Measurements from ENCODE around the gene CNTNAP2. TPM values are rescaled to one million over a fixed set of nuclear protein-coding genes. Genes with fewer than 3 reads are reported as not detected.

The CNTNAP2 gene
- total and polyA plus RNA-seq, 11 donors = 0.01 to 2.6 (median 0.31) TPM; not detected in 3

- Histone ChIP-seq H3K27me3 (no peaks in the 10 kb centered on the region), H3K27ac (no peak overlapping the region), H3K36me3 (no peaks in the 10 kb centered on the region), H3K4me3 (no peak overlapping the region), H3K9me3 (no peaks in the 10 kb centered on the region), H3K4me1 (no peaks in the 10 kb centered on the region)
- TF ChIP-seq, protein P1, sequence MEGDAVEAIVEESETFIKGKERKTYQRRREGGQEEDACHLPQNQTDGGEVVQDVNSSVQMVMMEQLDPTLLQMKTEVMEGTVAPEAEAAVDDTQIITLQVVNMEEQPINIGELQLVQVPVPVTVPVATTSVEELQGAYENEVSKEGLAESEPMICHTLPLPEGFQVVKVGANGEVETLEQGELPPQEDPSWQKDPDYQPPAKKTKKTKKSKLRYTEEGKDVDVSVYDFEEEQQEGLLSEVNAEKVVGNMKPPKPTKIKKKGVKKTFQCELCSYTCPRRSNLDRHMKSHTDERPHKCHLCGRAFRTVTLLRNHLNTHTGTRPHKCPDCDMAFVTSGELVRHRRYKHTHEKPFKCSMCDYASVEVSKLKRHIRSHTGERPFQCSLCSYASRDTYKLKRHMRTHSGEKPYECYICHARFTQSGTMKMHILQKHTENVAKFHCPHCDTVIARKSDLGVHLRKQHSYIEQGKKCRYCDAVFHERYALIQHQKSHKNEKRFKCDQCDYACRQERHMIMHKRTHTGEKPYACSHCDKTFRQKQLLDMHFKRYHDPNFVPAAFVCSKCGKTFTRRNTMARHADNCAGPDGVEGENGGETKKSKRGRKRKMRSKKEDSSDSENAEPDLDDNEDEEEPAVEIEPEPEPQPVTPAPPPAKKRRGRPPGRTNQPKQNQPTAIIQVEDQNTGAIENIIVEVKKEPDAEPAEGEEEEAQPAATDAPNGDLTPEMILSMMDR (IDR thresholded peaks at IDR 0.05) = no peak
- no peak for TF ChIP-seq POLR2A (IDR thresholded peaks at IDR 0.05)
- WGBS, 4 donors = 66 to 72% (median 68%) methylated on average over 9 of the region's 9 CpGs
- ATAC-seq = no peak
- no peak for DNase-seq
- intact Hi-C loops (cut with DNase I) = no loop called here
Measured at GRCh38 chr7:146216396-146217041, 99.9 kb downstream of the CNTNAP2 start.

DNA sequence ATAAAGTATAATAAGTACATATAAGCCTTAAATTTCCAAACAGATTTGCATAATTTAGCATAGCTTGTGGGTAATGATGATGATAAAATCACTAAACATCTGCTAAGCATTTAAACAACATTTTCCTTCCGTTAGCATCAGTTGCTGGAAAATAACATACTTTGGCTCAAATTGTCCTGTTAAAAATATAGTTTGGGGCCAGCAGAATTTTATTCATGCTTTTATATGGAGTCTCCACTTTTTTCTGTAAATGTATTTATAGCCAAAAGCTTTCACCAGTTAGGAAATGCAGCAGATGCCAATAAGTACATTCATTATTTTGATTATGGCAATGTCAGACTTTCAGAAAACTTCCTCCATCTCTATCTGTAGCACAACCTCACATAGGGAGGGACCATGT, 107.2 kb downstream of the CNTNAP2 start:
- H3K9me3 ChIP-seq = no peaks in the 10 kb centered on the region
- no peak for ATAC-seq
- H3K4me3 ChIP-seq = no peak overlapping the region
- no peaks in the 10 kb centered on the region for H3K27me3 ChIP-seq
- DNase-seq = no peak
- H3K4me1 ChIP-seq = no peaks in the 10 kb centered on the region
- intact Hi-C loops (cut with DNase I) = no loop called here
- no peaks in the 10 kb centered on the region for H3K36me3 ChIP-seq
- TF ChIP-seq, protein P1 (IDR thresholded peaks at IDR 0.05) = no peak
- TF ChIP-seq POLR2A (IDR thresholded peaks at IDR 0.05) = no peak
- no peak overlapping the region for H3K27ac ChIP-seq
- WGBS, 4 donors = 68 to 79% (median 76%) methylated on average over 1 of the region's 1 CpG

GRCh38 chr7:146232604-146233003, 116.0 kb downstream of the CNTNAP2 start:
- intact Hi-C loops (cut with DNase I) = no loop called here
- no peak for ATAC-seq

DNA sequence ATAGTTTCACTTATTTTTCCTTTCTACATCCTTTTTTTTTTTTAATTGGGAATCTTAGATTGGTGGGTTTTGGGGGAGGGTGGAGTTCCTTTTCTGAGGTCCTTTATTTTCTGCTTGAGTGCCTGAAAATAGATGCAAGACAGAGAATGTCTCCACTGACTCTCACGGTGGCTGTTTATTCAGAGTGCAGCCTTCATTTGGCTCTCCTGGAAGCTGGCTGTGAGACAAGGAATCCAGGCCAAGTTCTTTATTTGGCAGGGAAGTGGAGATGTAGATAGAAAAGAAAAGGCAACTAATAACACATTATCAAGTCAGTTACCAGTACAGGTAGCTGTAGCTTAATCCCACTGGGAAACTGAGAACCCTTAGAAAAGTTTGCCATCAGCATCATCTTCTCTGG, 118.6 kb downstream of the CNTNAP2 start:
- intact Hi-C loops (cut with DNase I) = no loop called here
- Histone ChIP-seq H3K4me3 (no peak overlapping the region), H3K27me3 (no peaks in the 10 kb centered on the region), H3K4me1 (no peaks in the 10 kb centered on the region), H3K36me3 (no peaks in the 10 kb centered on the region), H3K27ac (no peak overlapping the region), H3K9me3 (peaks cover 0 to 6% (median 0%) of the 10 kb centered on the region in 12 donors)
- ATAC-seq (peak in 2 of 4 donors; percentile 46 to 56), DNase-seq (no peak)
- 7 to 23% (median 9%) methylated on average over 1 of the region's 1 CpG for WGBS, 4 donors
- TF ChIP-seq, protein P1 (IDR thresholded peaks at IDR 0.05) = no peak
- TF ChIP-seq POLR2A (IDR thresholded peaks at IDR 0.05) = no peak

More at GRCh38 chr7:146232604-146233003, 116.0 kb downstream of the CNTNAP2 start:
- Histone ChIP-seq H3K27me3 (no peaks in the 10 kb centered on the region), H3K36me3 (no peaks in the 10 kb centered on the region), H3K27ac (no peak overlapping the region), H3K9me3 (no peaks in the 10 kb centered on the region), H3K4me1 (no peaks in the 10 kb centered on the region), H3K4me3 (no peak overlapping the region)
- no peak for DNase-seq
- no peak for TF ChIP-seq POLR2A (IDR thresholded peaks at IDR 0.05)
- TF ChIP-seq, protein P1 (IDR thresholded peaks at IDR 0.05) = no peak
- WGBS, 4 donors = 72 to 81% (median 77%) methylated on average over 2 of the region's 2 CpGs

Measured in heart left ventricle (tissue), 16 donors.